Endothelial cell of umbilical vein (primary cell): Measurements from ENCODE around the gene FGD5. TPM values are rescaled to one million over a fixed set of nuclear protein-coding genes. Genes with fewer than 3 reads are reported as not detected.

Experiments used
- BruUV-seq: library from RNA; stranded (reverse); fragments of 400-500 nt; replicated peaks from 2 replicates; lab custom pipeline; 2021; lab: Mats Ljungman, UMichigan
- CTCF ChIA-PET: fragments of 300-600, 350-600 bp; sonication (Branson Sonifier 250); formaldehyde crosslinking; loops from one replicate; lab custom pipeline; 2021; ENCODE audit warnings: antibody characterized with exemption, inconsistent platforms; lab: Charles Lee
- POLR2A ChIA-PET: fragments of 300-600, 350-600 bp; sonication (Branson Sonifier 250); formaldehyde crosslinking; loops from one replicate; lab custom pipeline; 2021; ENCODE audit warnings: antibody characterized with exemption, inconsistent platforms; lab: Charles Lee
- DNase-seq: peaks from one replicate; pipeline ENCODE4 v3.0.0-alpha.2; 2011; ENCODE audit warnings: low read depth, low spot score
- FAIRE-seq: peaks from 2 replicates; lab custom pipeline; 2011; peaks lifted over from hg19 to GRCh38; lab: Jason Lieb, UNC
- H2AFZ ChIP-seq: 2 replicates; pipeline ENCODE4 v1.6.0; 2012; ENCODE audit warnings: low read depth, low read length, control low read depth, inconsistent platforms
- H3K27ac ChIP-seq: 2 replicates; pipeline ENCODE4 v1.5.1; 2011; ENCODE audit warnings: low read depth, mild to moderate bottlenecking, control low read depth, low read length, moderate library complexity; ENCODE audit not compliant: insufficient read depth
- H3K27me3 ChIP-seq, 2 experiments: 2 replicates each; pipeline versions ENCODE4 v1.6.0 to v1.6.1; 2011; ENCODE audit warnings: low read length in 2 of 2, mixed read lengths in 1 of 2; ENCODE audit not compliant: control insufficient read depth in 2 of 2, insufficient read depth in 2 of 2
- H3K36me3 ChIP-seq, 2 experiments: 2 replicates in 1 of 2; 3 replicates in 1 of 2; pipeline ENCODE4 v1.5.1; 2011; ENCODE audit warnings: low read length in 2 of 2, mild to moderate bottlenecking in 1 of 2, moderate library complexity in 1 of 2; ENCODE audit not compliant: control insufficient read depth in 2 of 2, insufficient read depth in 2 of 2; ENCODE audit errors: extremely low read depth in 1 of 2
- H3K4me1 ChIP-seq: 3 replicates; pipeline ENCODE4 v1.5.1; 2011; ENCODE audit warnings: mild to moderate bottlenecking, low read length; ENCODE audit not compliant: control insufficient read depth, insufficient read depth; ENCODE audit errors: extremely low read depth
- H3K4me2 ChIP-seq: 2 replicates; pipeline ENCODE4 v1.6.1; 2011; ENCODE audit warnings: low read length, control low read depth, mixed read lengths; ENCODE audit not compliant: insufficient read depth
- H3K4me3 ChIP-seq, 3 experiments: fragments of 200-600 bp in 1 of 3; sonication (generic), shearing (Covaris generic) in 1 of 3; replicated peaks in 1 of 3; 2 replicates each; pipeline ENCODE4 v1.5.1; 2011 to 2016; ENCODE audit warnings: control low read depth in 3 of 3, low read length in 3 of 3, mild to moderate bottlenecking in 2 of 3, inconsistent platforms in 1 of 3, low read depth in 1 of 3, moderate library complexity in 1 of 3; ENCODE audit not compliant: insufficient read depth in 1 of 3
- H3K79me2 ChIP-seq: 2 replicates; pipeline ENCODE4 v1.6.0; 2012; ENCODE audit warnings: low read length, inconsistent platforms; ENCODE audit not compliant: control insufficient read depth, insufficient read depth
- H3K9ac ChIP-seq: replicated peaks from 2 replicates; pipeline ENCODE3; 2011; ENCODE audit warnings: low read length, control low read depth; ENCODE audit not compliant: insufficient read depth; ENCODE audit errors: extremely low read depth
- H3K9me1 ChIP-seq: replicated peaks from 3 replicates; pipeline ENCODE4 v1.6.0; 2011; ENCODE audit warnings: mild to moderate bottlenecking, low read length; ENCODE audit not compliant: control insufficient read depth, insufficient read depth; ENCODE audit errors: extremely low read depth
- H3K9me3 ChIP-seq: replicated peaks from 2 replicates; pipeline ENCODE4 v1.5.1; 2012; ENCODE audit warnings: low read length, inconsistent platforms; ENCODE audit not compliant: control insufficient read depth, insufficient read depth
- H4K20me1 ChIP-seq: replicated peaks from 2 replicates; pipeline ENCODE3; 2011; ENCODE audit warnings: mild to moderate bottlenecking, low read length; ENCODE audit not compliant: control insufficient read depth, insufficient read depth; ENCODE audit errors: extremely low read depth
- EZH2 ChIP-seq: IDR thresholded peaks from 2 replicates; pipeline ENCODE4 v1.6.1; 2012; ENCODE audit warnings: borderline replicate concordance, low read depth, mild to moderate bottlenecking, moderate library complexity, low read length, inconsistent platforms; ENCODE audit not compliant: severe bottlenecking
- FOS ChIP-seq: IDR thresholded peaks from 2 replicates; pipeline ENCODE4 v1.6.1; 2011; ENCODE audit warnings: mild to moderate bottlenecking, low read length, moderate library complexity, borderline replicate concordance; ENCODE audit not compliant: insufficient read depth
- GATA2 ChIP-seq: IDR thresholded peaks from 2 replicates; pipeline ENCODE4 v1.7.0; 2011; ENCODE audit warnings: low read depth, mild to moderate bottlenecking, moderate library complexity, mixed read lengths, low read length; ENCODE audit not compliant: insufficient read length, insufficient read depth
- JUN ChIP-seq: IDR thresholded peaks from 2 replicates; pipeline ENCODE4 v1.6.1; 2011; ENCODE audit warnings: borderline replicate concordance, low read depth; ENCODE audit not compliant: insufficient read length, insufficient read depth
- MAX ChIP-seq: IDR thresholded peaks from 2 replicates; pipeline ENCODE4 v1.6.1; 2011; ENCODE audit not compliant: insufficient read depth, insufficient read length
- MYC ChIP-seq: IDR thresholded peaks from one replicate; pipeline ENCODE4 v1.6.1; 2011; ENCODE audit warnings: mild to moderate bottlenecking, low read depth, low read length
- POLR2A ChIP-seq: IDR thresholded peaks from 2 replicates; pipeline ENCODE4 v1.6.1; 2012; ENCODE audit warnings: low read depth, mild to moderate bottlenecking, control low read depth, low read length
- POLR2AphosphoS5 ChIP-seq: IDR thresholded peaks from 2 replicates; pipeline ENCODE4 v1.6.1; 2012; ENCODE audit warnings: low read depth, mild to moderate bottlenecking, control low read depth, low read length, moderate library complexity; ENCODE audit not compliant: insufficient read depth
- dilution Hi-C: fragments of 300-500 bp; cut with MboI; formaldehyde crosslinking; loops from one replicate; pipeline ENCODE4 v1.15.0; 2019; ENCODE audit warnings: low sequenced_read_pairs; ENCODE audit not compliant: extremely low pct_ligation_motif_present
- intact Hi-C: fragments of 100-400 bp; cut with micrococcal nuclease; formaldehyde crosslinking; loops from one replicate; pipeline ENCODE4 v1.10.0; 2022
- polyA plus RNA-seq, 4 experiments: library from polyadenylated mRNA; depleted of rRNA in 3 of 4; stranded (reverse) in 3 of 4; unstranded in 1 of 4; fragments of >200 nt; gene quantifications; 2 replicates each; pipeline versions ENCODE4 v1.2.1 to v1.2.3, GENCODE V29; 2011 to 2012; ENCODE audit warnings: missing spikeins in 1 of 4
- total RNA-seq: library from RNA; stranded (reverse); gene quantifications from 2 replicates; pipeline ENCODE4 v1.2.3, GENCODE V29; 2021
- TF ChIP-seq, protein P1 (sequence below), 2 donors: IDR thresholded peaks; 1 replicate in 1 of 2; 2 replicates in 1 of 2; pipeline ENCODE4 v1.5.1; 2011; ENCODE audit warnings: low read length in 2 of 2, mild to moderate bottlenecking in 2 of 2, moderate library complexity in 2 of 2, control low read depth in 1 of 2, inconsistent platforms in 1 of 2, low read depth in 1 of 2; ENCODE audit not compliant: insufficient read depth in 1 of 2; ENCODE audit errors: extremely low read depth in 1 of 2

The FGD5 gene
- total and polyA plus RNA-seq, 2 donors (not counting 3 experiments of a cell fraction or from before 2014, with no cell fraction given): 49.6 to 134 TPM

GRCh38 chr3:14834807-14835466, 16.2 kb downstream of the FGD5 start:
- Histone ChIP-seq H3K79me2 (peaks cover 91% of the 10 kb centered on the region), H3K4me1 (peaks cover 9% of the 10 kb centered on the region), H3K4me2 (no peak overlapping the region), H4K20me1 (peaks cover 5% of the 10 kb centered on the region), H3K36me3 (peaks cover 2% of the 10 kb centered on the region in 2 experiments), H3K9me3 (no peaks in the 10 kb centered on the region), H3K9me1 (no peaks in the 10 kb centered on the region), H2AFZ (no peak overlapping the region), H3K4me3 (no peak overlapping the region), H3K27ac (no peak overlapping the region), H3K9ac (no peak overlapping the region), H3K27me3 (no peaks in the 10 kb centered on the region)
- CTCF ChIA-PET: interaction anchor here (0.8 to 1.2 kb wide), 3 partner anchors 21 to 54 kb away, joined by 3 read pairs; no protein-coding TSS in a partner anchor
- no TSS peak for BruUV-seq
- FAIRE-seq (no peak), DNase-seq (no peak)
- dilution Hi-C loops: no loop called here
- POLR2A ChIA-PET: no interaction called here
- TF ChIP-seq, protein P1, sequence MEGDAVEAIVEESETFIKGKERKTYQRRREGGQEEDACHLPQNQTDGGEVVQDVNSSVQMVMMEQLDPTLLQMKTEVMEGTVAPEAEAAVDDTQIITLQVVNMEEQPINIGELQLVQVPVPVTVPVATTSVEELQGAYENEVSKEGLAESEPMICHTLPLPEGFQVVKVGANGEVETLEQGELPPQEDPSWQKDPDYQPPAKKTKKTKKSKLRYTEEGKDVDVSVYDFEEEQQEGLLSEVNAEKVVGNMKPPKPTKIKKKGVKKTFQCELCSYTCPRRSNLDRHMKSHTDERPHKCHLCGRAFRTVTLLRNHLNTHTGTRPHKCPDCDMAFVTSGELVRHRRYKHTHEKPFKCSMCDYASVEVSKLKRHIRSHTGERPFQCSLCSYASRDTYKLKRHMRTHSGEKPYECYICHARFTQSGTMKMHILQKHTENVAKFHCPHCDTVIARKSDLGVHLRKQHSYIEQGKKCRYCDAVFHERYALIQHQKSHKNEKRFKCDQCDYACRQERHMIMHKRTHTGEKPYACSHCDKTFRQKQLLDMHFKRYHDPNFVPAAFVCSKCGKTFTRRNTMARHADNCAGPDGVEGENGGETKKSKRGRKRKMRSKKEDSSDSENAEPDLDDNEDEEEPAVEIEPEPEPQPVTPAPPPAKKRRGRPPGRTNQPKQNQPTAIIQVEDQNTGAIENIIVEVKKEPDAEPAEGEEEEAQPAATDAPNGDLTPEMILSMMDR (IDR thresholded peaks at IDR 0.05; ENCODE audit: extremely low read depth in 1 of 2, insufficient read depth in 1 of 2, low read depth in 1 of 2, low read length in 2 of 2): no peak
- TF ChIP-seq MYC (no peak), MAX (no peak), EZH2 (no peak), GATA2 (no peak), POLR2A (no peak), FOS (no peak), JUN (no peak), POLR2AphosphoS5 (no peak)
- intact Hi-C loops: no loop called here
